ENCODE data around the gene SGSM2.

DNA sequence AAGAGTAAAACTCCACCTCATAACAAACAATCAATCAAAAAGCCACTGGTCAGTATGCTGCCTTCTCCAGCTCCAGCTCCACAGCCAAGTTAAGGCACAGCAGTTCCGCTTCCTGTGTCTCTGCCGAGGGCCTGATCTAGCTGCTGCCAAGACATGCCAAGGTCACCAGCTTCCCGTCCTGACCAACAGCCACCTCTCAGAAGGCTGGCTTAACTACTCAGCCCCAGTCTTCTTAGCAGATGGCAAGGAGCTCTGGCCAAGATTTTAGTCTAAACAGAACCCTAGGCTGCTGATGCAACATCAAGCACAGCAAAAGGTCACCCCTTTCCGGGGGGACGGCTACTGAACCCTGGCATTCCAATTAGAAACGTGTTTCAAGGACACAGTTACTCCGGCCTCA, 81.3 kb downstream of the SGSM2 start:
- TF ChIP-seq POLR2A (IDR thresholded peaks at IDR 0.05), result no peak
- TF ChIP-seq, protein P1, sequence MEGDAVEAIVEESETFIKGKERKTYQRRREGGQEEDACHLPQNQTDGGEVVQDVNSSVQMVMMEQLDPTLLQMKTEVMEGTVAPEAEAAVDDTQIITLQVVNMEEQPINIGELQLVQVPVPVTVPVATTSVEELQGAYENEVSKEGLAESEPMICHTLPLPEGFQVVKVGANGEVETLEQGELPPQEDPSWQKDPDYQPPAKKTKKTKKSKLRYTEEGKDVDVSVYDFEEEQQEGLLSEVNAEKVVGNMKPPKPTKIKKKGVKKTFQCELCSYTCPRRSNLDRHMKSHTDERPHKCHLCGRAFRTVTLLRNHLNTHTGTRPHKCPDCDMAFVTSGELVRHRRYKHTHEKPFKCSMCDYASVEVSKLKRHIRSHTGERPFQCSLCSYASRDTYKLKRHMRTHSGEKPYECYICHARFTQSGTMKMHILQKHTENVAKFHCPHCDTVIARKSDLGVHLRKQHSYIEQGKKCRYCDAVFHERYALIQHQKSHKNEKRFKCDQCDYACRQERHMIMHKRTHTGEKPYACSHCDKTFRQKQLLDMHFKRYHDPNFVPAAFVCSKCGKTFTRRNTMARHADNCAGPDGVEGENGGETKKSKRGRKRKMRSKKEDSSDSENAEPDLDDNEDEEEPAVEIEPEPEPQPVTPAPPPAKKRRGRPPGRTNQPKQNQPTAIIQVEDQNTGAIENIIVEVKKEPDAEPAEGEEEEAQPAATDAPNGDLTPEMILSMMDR (IDR thresholded peaks at IDR 0.05), result no peak
- TF ChIP-seq POLR2AphosphoS5 (IDR thresholded peaks at IDR 0.05), result no peak

Measured in suprapubic skin (tissue), 4 donors.